MCF 10A (cell line): Measurements from ENCODE around the gene CFTR. TPM values are rescaled to one million over a fixed set of nuclear protein-coding genes. Genes with fewer than 3 reads are reported as not detected.

Experiments
- BruUV-seq: library from RNA; stranded (reverse); fragments of 400-500 nt; replicated peaks from 2 replicates; lab custom pipeline; 2021; lab: Mats Ljungman, UMichigan
- CTCF ChIA-PET: fragments of 300-600 bp; sonication (Branson Sonifier 250); formaldehyde crosslinking; extraction: SDS; loops from one replicate; lab custom pipeline; 2021; ENCODE audit warnings: antibody characterized with exemption, inconsistent platforms; lab: Yijun Ruan, JAX
- POLR2A ChIA-PET: fragments of 300-600, 350-650 bp; sonication (Branson Sonifier 250); formaldehyde crosslinking; extraction: SDS; loops from one replicate; lab custom pipeline; 2020; ENCODE audit warnings: antibody characterized with exemption, inconsistent platforms; lab: Yijun Ruan, JAX
- DNase-seq: peaks from one replicate; pipeline ENCODE4 v3.0.0-alpha.2; 2018; ENCODE audit not compliant: unreplicated experiment
- H3K27ac Mint-ChIP-seq: one replicate; pipeline ENCODE4 v1.8.0; 2022; ENCODE audit warnings: mild to moderate bottlenecking, low read depth, mixed read lengths; ENCODE audit not compliant: unreplicated experiment
- H3K27me3 Mint-ChIP-seq: one replicate; pipeline ENCODE4 v1.8.0; 2022; ENCODE audit warnings: mixed read lengths; ENCODE audit not compliant: insufficient read depth, unreplicated experiment
- H3K36me3 Mint-ChIP-seq: one replicate; pipeline ENCODE4 v1.8.0; 2022; ENCODE audit warnings: mild to moderate bottlenecking, moderate library complexity, mixed read lengths; ENCODE audit not compliant: insufficient read depth, unreplicated experiment
- H3K4me1 Mint-ChIP-seq: one replicate; pipeline ENCODE4 v1.8.0; 2022; ENCODE audit warnings: mixed read lengths; ENCODE audit not compliant: insufficient read depth, unreplicated experiment
- H3K4me3 Mint-ChIP-seq: one replicate; pipeline ENCODE4 v1.8.0; 2022; ENCODE audit warnings: mild to moderate bottlenecking, moderate library complexity, mixed read lengths; ENCODE audit not compliant: unreplicated experiment
- H3K9me3 Mint-ChIP-seq: one replicate; pipeline ENCODE4 v1.8.0; 2022; ENCODE audit warnings: mixed read lengths; ENCODE audit not compliant: unreplicated experiment
- intact Hi-C: fragments of 100-400 bp; cut with micrococcal nuclease; formaldehyde crosslinking; loops from 2 replicates; pipeline ENCODE4 v1.14.1; 2022
- total RNA-seq: library from RNA; stranded (reverse); gene quantifications from 2 replicates; pipeline ENCODE4 v1.2.3, GENCODE V29; 2022
- TF ChIP-seq, protein P1 (sequence below): fragments of 200-600 bp; IDR thresholded peaks from one replicate; pipeline ENCODE4 v1.8.0; 2022; ENCODE audit warnings: antibody characterized with exemption, mild to moderate bottlenecking; ENCODE audit not compliant: unreplicated experiment

Gene CFTR
- total RNA-seq, 1 experiment from 2014 or later, result not detected

GRCh38 chr7:117692338-117692737, 212.5 kb downstream of the CFTR start:
- no peaks in the 10 kb centered on the region for H3K27me3 Mint-ChIP-seq
- intact Hi-C loops, result no loop called here
- CTCF ChIA-PET, result interaction anchor here (0.5 kb wide), 1 partner anchor 1505 kb away, joined by 3 read pairs; no protein-coding TSS in a partner anchor
- TF ChIP-seq, protein P1, sequence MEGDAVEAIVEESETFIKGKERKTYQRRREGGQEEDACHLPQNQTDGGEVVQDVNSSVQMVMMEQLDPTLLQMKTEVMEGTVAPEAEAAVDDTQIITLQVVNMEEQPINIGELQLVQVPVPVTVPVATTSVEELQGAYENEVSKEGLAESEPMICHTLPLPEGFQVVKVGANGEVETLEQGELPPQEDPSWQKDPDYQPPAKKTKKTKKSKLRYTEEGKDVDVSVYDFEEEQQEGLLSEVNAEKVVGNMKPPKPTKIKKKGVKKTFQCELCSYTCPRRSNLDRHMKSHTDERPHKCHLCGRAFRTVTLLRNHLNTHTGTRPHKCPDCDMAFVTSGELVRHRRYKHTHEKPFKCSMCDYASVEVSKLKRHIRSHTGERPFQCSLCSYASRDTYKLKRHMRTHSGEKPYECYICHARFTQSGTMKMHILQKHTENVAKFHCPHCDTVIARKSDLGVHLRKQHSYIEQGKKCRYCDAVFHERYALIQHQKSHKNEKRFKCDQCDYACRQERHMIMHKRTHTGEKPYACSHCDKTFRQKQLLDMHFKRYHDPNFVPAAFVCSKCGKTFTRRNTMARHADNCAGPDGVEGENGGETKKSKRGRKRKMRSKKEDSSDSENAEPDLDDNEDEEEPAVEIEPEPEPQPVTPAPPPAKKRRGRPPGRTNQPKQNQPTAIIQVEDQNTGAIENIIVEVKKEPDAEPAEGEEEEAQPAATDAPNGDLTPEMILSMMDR, result no peak
- H3K4me3 Mint-ChIP-seq, result no peak overlapping the region
- no peak for DNase-seq
- no peaks in the 10 kb centered on the region for H3K4me1 Mint-ChIP-seq
- no peak overlapping the region for H3K27ac Mint-ChIP-seq
- no peaks in the 10 kb centered on the region for H3K9me3 Mint-ChIP-seq
- H3K36me3 Mint-ChIP-seq, result no peaks in the 10 kb centered on the region
- POLR2A ChIA-PET, result interaction anchor here (0.7 kb wide), 2 partner anchors 34 to 1510 kb away, joined by 3 to 4 read pairs; no protein-coding TSS in a partner anchor
- BruUV-seq, result no TSS peak

- ChIA-PET CTCF (no interaction called here), POLR2A (no interaction called here)
- intact Hi-C loops, result no loop called here
- H3K27me3 Mint-ChIP-seq, result no peaks in the 10 kb centered on the region
- no peaks in the 10 kb centered on the region for H3K36me3 Mint-ChIP-seq
- DNase-seq, result no peak
- BruUV-seq, result no TSS peak
- no peak overlapping the region for H3K27ac Mint-ChIP-seq
- no peaks in the 10 kb centered on the region for H3K4me1 Mint-ChIP-seq
- no peak overlapping the region for H3K4me3 Mint-ChIP-seq
- TF ChIP-seq, protein P1, result no peak
- no peaks in the 10 kb centered on the region for H3K9me3 Mint-ChIP-seq
Measured at GRCh38 chr7:117698018-117698417, 218.2 kb downstream of the CFTR start.

DNA sequence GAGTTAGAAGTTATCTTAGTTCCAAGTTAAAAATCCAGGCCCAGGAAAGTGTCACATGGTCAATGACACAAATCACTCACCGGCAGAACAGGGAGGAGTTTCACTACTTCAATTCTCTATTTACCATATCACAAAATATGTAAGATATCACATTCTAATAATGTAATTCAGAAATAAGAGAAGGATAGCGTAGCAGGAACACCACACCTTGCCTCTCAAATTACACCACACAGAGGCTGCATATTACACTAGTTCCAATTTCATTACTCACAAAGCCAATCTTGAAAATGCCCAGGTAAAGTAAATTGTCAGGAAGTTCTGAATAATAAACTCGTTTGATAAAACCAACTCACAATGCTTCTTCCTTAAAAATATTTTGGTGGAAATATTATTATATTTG, 224.2 kb downstream of the CFTR start:
- intact Hi-C loops, result no loop called here
- no TSS peak for BruUV-seq
- TF ChIP-seq, protein P1, result no peak
- no peaks in the 10 kb centered on the region for H3K27me3 Mint-ChIP-seq
- H3K27ac Mint-ChIP-seq, result no peak overlapping the region
- H3K4me3 Mint-ChIP-seq, result no peak overlapping the region
- no peaks in the 10 kb centered on the region for H3K36me3 Mint-ChIP-seq
- no peaks in the 10 kb centered on the region for H3K4me1 Mint-ChIP-seq
- no peak for DNase-seq
- no peaks in the 10 kb centered on the region for H3K9me3 Mint-ChIP-seq
- CTCF ChIA-PET, result interaction anchor here (0.6 to 1.7 kb wide), 2 partner anchors 12 to 626 kb away, joined by 5 read pairs; no protein-coding TSS in a partner anchor
- POLR2A ChIA-PET, result no interaction called here

GRCh38 chr7:117705630-117706029, 225.8 kb downstream of the CFTR start:
- ChIA-PET CTCF (interaction anchor here (1.0 kb wide), 1 partner anchor 247 kb away, joined by 3 read pairs; no protein-coding TSS in a partner anchor), POLR2A (no interaction called here)
- H3K4me1 Mint-ChIP-seq, result no peaks in the 10 kb centered on the region
- DNase-seq, result no peak
- TF ChIP-seq, protein P1, result no peak
- H3K27me3 Mint-ChIP-seq, result no peaks in the 10 kb centered on the region
- no peak overlapping the region for H3K4me3 Mint-ChIP-seq
- BruUV-seq, result no TSS peak
- no peaks in the 10 kb centered on the region for H3K36me3 Mint-ChIP-seq
- intact Hi-C loops, result no loop called here
- no peak overlapping the region for H3K27ac Mint-ChIP-seq
- H3K9me3 Mint-ChIP-seq, result no peaks in the 10 kb centered on the region
